Natural killer cell (primary cell): ENCODE results near the gene DKKL1. TPM values are rescaled to one million over a fixed set of nuclear protein-coding genes. Genes with fewer than 3 reads are reported as not detected.

Source experiments
- ATAC-seq, 3 donors: fragments of 150-1000 bp in 2 of 3; fragments of 200-7000 bp in 1 of 3; cut with Tn5 transposase; 1 replicate in 1 of 3; 2 replicates in 2 of 3; pipeline ENCODE4 v1.10.0; 2021; ENCODE audit warnings: mild to moderate bottlenecking in 2 of 3, moderate library complexity in 2 of 3
- DNase-seq, 2 donors: peaks; one replicate each; pipeline versions ENCODE4 v3.0.0 to v3.0.0-alpha.2; 2013 to 2021; ENCODE audit warnings: mixed read lengths in 1 of 2
- H3K27ac ChIP-seq: one replicate; pipeline ENCODE4 v1.5.1; 2013; ENCODE audit warnings: mild to moderate bottlenecking, low read length
- H3K27me3 ChIP-seq: one replicate; pipeline ENCODE4 v1.6.1; 2013; ENCODE audit warnings: low read length; ENCODE audit not compliant: control insufficient read depth, insufficient read depth
- H3K36me3 ChIP-seq: one replicate; pipeline ENCODE4 v1.6.1; 2013; ENCODE audit warnings: low read length; ENCODE audit not compliant: control insufficient read depth, insufficient read depth
- H3K4me1 ChIP-seq: one replicate; pipeline ENCODE4 v1.6.1; 2013; ENCODE audit warnings: low read length; ENCODE audit not compliant: control insufficient read depth, insufficient read depth
- H3K4me3 ChIP-seq: one replicate; pipeline ENCODE4 v1.5.1; 2013; ENCODE audit warnings: low read length
- H3K9me3 ChIP-seq: one replicate; pipeline ENCODE4 v1.6.1; 2013; ENCODE audit warnings: low read length; ENCODE audit not compliant: control insufficient read depth, insufficient read depth
- H3K27ac Mint-ChIP-seq, 2 donors: one replicate each; pipeline ENCODE4 v1.8.0; 2022; ENCODE audit warnings: mild to moderate bottlenecking in 2 of 2, mixed read lengths in 2 of 2, moderate library complexity in 1 of 2
- H3K27me3 Mint-ChIP-seq, 2 donors: one replicate each; pipeline ENCODE4 v1.8.0; 2022; ENCODE audit warnings: low read depth in 2 of 2, mixed read lengths in 2 of 2
- H3K36me3 Mint-ChIP-seq: one replicate; pipeline ENCODE4 v1.8.0; 2022; ENCODE audit warnings: mixed read lengths
- H3K4me1 Mint-ChIP-seq, 2 donors: one replicate each; pipeline ENCODE4 v1.8.0; 2022; ENCODE audit warnings: mixed read lengths in 2 of 2
- H3K4me3 Mint-ChIP-seq: one replicate; pipeline ENCODE4 v1.8.0; 2022; ENCODE audit warnings: mild to moderate bottlenecking, moderate library complexity, mixed read lengths
- H3K9me3 Mint-ChIP-seq, 2 donors: one replicate each; pipeline ENCODE4 v1.8.0; 2022; ENCODE audit warnings: mixed read lengths in 2 of 2
- WGBS: methylation state at CpG from one replicate; pipeline ENCODE4 v1.1.7; 2013; ENCODE audit warnings: missing lambda C conversion rate; ENCODE audit not compliant: insufficient coverage; 5-methylcytosine and 5-hydroxymethylcytosine counted together
- intact Hi-C: fragments of 100-400 bp; cut with micrococcal nuclease; formaldehyde crosslinking; loops from one replicate; pipeline ENCODE4 v1.14.2; 2022
- total RNA-seq, 4 donors: library from RNA; stranded (reverse); fragments of 120-200 nt in 1 of 4; gene quantifications; one replicate each; pipeline versions ENCODE4 v1.2.3 to v1.2.4, GENCODE V29; 2013 to 2022
- TF ChIP-seq, protein P1 (sequence below): fragments of 200-600 bp; IDR thresholded peaks from one replicate; pipeline ENCODE4 v1.8.0; 2022; ENCODE audit warnings: antibody characterized with exemption

Gene DKKL1
- not detected for total RNA-seq
- 0.32 TPM for total RNA-seq (2013)

DNA sequence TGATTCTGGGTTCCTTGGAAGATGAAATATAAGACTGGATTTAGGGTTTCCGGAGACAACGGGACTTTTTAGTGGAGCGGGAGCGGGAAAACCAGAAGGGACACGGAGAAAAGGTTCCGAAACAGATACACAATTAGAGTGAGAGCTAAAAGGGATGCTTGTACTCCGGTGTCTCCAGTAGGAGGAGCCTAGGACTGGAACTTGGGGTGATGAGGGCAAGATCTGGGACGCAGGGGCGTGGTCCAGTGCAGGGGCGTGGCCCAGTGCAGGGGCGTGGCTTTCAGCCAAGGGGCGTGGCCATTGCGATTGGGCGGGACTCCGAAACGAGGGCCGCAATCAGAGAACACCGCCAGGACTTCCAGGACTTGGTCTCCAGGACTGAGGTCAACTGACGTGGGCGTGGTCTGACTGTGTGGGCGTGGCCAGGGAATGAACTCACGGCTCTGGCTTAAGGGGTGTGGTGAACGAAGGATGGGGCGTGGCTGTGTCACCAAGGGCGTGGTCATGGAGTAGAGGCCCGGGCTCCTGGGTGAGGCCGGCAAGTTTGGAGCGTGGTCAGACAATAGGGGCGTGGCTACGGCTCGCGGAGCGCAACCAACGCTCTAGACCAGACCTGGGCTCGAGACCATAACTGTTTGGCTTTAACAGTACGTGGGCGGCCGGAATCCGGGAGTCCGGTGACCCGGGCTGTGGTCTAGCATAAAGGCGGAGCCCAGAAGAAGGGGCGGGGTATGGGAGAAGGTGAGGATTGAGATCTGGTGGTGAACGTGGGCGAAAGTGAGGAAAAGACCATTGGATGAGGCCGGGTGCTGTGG lies at the start of gene DKKL1:
Gene DKKL1 (plus strand): TSS at position 610 of the 815 bp plus-strand sequence. CDS start 122 bp downstream, at position 732.
- ATAC-seq, result peak; percentile 84 to 92 (median 84)
- Mint-ChIP-seq H3K4me3 (peak within 1 kb of the TSS; percentile 35), H3K27me3 (peaks cover 15 to 30% of the 10 kb centered on the region in 2 donors), H3K27ac (peak within 1 kb of the TSS in 1 of 2 donors; percentile 20), H3K36me3 (no peaks in the 10 kb centered on the region), H3K9me3 (no peaks in the 10 kb centered on the region), H3K4me1 (peaks cover 0 to 11% of the 10 kb centered on the region in 2 donors)
- Histone ChIP-seq H3K4me3 (peak within 1 kb of the TSS; percentile 21), H3K27ac (no peak within 1 kb of the TSS), H3K9me3 (no peaks in the 10 kb centered on the region), H3K27me3 (peaks cover 37% of the 10 kb centered on the region), H3K36me3 (no peaks in the 10 kb centered on the region), H3K4me1 (peaks cover 36% of the 10 kb centered on the region)
- peak; percentile 62 to 65 for DNase-seq
- TF ChIP-seq, protein P1, sequence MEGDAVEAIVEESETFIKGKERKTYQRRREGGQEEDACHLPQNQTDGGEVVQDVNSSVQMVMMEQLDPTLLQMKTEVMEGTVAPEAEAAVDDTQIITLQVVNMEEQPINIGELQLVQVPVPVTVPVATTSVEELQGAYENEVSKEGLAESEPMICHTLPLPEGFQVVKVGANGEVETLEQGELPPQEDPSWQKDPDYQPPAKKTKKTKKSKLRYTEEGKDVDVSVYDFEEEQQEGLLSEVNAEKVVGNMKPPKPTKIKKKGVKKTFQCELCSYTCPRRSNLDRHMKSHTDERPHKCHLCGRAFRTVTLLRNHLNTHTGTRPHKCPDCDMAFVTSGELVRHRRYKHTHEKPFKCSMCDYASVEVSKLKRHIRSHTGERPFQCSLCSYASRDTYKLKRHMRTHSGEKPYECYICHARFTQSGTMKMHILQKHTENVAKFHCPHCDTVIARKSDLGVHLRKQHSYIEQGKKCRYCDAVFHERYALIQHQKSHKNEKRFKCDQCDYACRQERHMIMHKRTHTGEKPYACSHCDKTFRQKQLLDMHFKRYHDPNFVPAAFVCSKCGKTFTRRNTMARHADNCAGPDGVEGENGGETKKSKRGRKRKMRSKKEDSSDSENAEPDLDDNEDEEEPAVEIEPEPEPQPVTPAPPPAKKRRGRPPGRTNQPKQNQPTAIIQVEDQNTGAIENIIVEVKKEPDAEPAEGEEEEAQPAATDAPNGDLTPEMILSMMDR, result no peak
- WGBS, result 5% methylated on average over 46 of the region's 46 CpGs
- intact Hi-C loops, result no loop called here

DNA sequence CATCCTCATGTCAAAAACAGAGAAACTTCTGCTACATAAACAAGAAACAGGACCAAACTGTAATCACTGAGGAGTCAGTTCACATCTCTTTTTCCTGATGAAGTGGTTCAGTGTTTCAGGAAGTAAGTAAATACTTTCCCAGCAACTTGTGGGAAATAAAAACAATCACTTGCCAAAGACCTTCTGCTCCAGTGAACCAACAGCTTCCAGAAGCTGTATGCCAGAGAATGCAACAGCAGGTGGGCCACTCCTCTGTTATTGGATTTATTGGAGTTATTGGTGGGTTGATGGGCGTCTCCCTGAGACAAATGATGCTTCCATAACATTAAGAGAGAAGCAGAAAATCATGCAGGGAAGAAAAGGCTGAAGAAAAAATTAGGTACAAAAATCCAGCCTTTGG lies 48.6 kb upstream of the DKKL1 start:
- H3K4me3 ChIP-seq, result no peak overlapping the region
- Mint-ChIP-seq H3K4me3 (no peak overlapping the region), H3K36me3 (peaks cover 13% of the 10 kb centered on the region), H3K4me1 (peaks cover 6% of the 10 kb centered on the region in 2 donors), H3K27ac (no peak overlapping the region), H3K9me3 (no peaks in the 10 kb centered on the region), H3K27me3 (no peaks in the 10 kb centered on the region)
- H3K9me3 ChIP-seq, result peaks cover 7% of the 10 kb centered on the region
- TF ChIP-seq, protein P1, result no peak
- DNase-seq, result no peak
- H3K27ac ChIP-seq, result no peak overlapping the region
- peaks cover 16% of the 10 kb centered on the region for H3K36me3 ChIP-seq
- no peak for ATAC-seq
- intact Hi-C loops, result no loop called here
- H3K27me3 ChIP-seq, result no peaks in the 10 kb centered on the region
- peaks cover 3% of the 10 kb centered on the region for H3K4me1 ChIP-seq
- WGBS, result 93% methylated on average over 1 of the region's 1 CpG

DNA sequence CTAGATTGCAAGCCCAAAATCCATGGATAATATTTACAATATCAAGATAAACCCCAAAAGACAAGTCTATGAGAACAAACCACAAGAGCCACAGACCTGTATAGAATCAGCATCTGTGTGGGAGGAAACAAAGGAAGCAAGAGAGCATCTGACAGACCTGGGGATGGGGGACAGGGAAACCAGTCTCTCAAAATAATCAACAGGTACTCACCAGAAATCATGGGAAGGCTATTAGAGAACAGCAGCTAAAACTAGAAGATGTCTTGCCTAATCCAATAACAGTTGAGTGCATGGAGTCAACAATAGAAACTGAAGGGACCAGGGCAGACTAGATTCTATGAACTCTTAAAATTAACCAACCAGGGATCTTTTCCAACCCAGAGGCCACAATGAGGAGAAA lies 47.4 kb upstream of the DKKL1 start:
- Histone ChIP-seq H3K9me3 (peaks cover 7% of the 10 kb centered on the region), H3K4me3 (no peak overlapping the region), H3K36me3 (peaks cover 4% of the 10 kb centered on the region), H3K27me3 (no peaks in the 10 kb centered on the region), H3K4me1 (no peaks in the 10 kb centered on the region), H3K27ac (no peak overlapping the region)
- Mint-ChIP-seq H3K36me3 (peaks cover 13% of the 10 kb centered on the region), H3K4me3 (no peak overlapping the region), H3K9me3 (no peaks in the 10 kb centered on the region), H3K4me1 (peaks cover 6% of the 10 kb centered on the region in 2 donors), H3K27me3 (no peaks in the 10 kb centered on the region), H3K27ac (no peak overlapping the region)
- TF ChIP-seq, protein P1, result no peak
- ATAC-seq (no peak), DNase-seq (no peak)
- intact Hi-C loops, result no loop called here

DNA sequence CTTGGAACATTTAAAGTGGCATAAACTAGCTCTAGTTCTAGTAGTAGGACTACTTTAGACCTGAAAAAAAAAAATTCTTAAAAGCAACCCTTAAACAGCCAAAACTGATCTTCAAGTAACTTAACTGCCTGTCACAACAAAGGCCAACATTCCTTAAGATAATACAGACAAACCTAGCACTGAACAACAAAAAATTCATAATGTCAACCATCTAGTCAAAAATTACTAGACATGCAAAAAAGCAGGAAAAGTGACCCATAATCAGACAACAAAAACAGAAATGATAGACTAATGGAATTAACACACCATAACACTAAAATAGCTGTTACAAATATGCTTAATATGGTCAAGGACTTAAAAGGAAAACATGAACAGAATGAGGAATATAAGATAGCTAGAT lies 45.4 kb upstream of the DKKL1 start:
- Mint-ChIP-seq H3K4me3 (no peak overlapping the region), H3K27me3 (no peaks in the 10 kb centered on the region), H3K27ac (no peak overlapping the region), H3K4me1 (peaks cover 6% of the 10 kb centered on the region in 2 donors), H3K36me3 (peaks cover 13% of the 10 kb centered on the region), H3K9me3 (no peaks in the 10 kb centered on the region)
- H3K4me3 ChIP-seq, result no peak overlapping the region
- H3K36me3 ChIP-seq, result peaks cover 4% of the 10 kb centered on the region
- TF ChIP-seq, protein P1, result no peak
- peaks cover 7% of the 10 kb centered on the region for H3K9me3 ChIP-seq
- intact Hi-C loops, result no loop called here
- ATAC-seq, result no peak
- DNase-seq, result no peak
- H3K27me3 ChIP-seq, result no peaks in the 10 kb centered on the region
- H3K4me1 ChIP-seq, result no peaks in the 10 kb centered on the region
- H3K27ac ChIP-seq, result no peak overlapping the region
